Measurements from ENCODE around the gene UNC119.
"Not testable (repeated sequence)": the region's sequence is repeated elsewhere in the genome, so short reads cannot be mapped to it uniquely, and the experiment has no call there.

Gene UNC119

DNA sequence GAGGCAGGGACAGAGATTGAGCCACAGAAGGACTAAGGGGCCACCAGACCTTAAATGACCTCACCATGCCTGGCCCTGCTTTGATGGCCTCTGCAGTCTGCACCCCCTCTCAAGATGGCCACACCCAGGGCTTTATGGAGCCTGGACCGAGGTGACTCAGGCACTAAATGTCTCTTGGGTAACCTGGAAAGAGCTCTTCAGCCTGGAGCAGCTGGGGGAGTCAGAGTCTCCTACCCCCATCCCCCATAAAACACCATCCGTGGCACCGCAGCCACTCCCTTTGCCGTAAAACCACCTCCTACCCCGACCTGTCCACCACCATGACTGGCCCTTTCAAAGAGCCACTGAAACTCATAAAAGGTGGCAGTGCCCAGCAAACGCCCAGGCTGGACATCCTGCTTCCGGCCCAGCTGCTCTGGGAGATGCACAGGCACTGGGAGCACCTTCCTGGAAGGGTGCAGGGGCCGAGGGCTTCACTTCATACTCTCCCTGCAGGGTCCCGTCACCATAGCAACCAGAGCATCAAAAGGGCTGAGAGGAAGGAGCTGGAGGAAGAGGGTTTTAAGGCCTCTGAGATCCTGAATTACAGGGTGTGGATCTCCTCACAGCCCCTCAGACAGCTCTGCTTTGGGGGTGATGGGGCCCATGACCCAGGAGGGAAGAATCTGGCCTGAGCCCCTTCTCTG is 24.0 kb downstream of the UNC119 start:
- H3K9me3 ChIP-seq (ENCODE audit: control insufficient read depth, low read length), result no peaks in the 10 kb centered on the region
- H3K36me3 ChIP-seq (ENCODE audit: control insufficient read depth, insufficient read depth, low read length), result no peaks in the 10 kb centered on the region
- 50 to 73% methylated on average over 3 to 7 of the region's 9 CpGs for WGBS, 2 experiments (ENCODE audit: insufficient coverage in 2 of 2)
- no peak overlapping the region for H3K27ac ChIP-seq (ENCODE audit: low read depth, low read length, severe bottlenecking)
- H3K4me1 ChIP-seq (ENCODE audit: control insufficient read depth, insufficient read depth, low read length, poor library complexity, severe bottlenecking), result peaks cover 17% of the 10 kb centered on the region
- H3K4me3 ChIP-seq (ENCODE audit: extremely low read depth, insufficient read depth, low read length, poor library complexity, severe bottlenecking), result no peak overlapping the region

- Histone ChIP-seq H3K36me3 (ENCODE audit: control insufficient read depth, insufficient read depth, low read length) (no peaks in the 10 kb centered on the region), H3K4me1 (ENCODE audit: control insufficient read depth, insufficient read depth, low read length, poor library complexity, severe bottlenecking) (peaks cover 17% of the 10 kb centered on the region), H3K4me3 (ENCODE audit: extremely low read depth, insufficient read depth, low read length, poor library complexity, severe bottlenecking) (no peak overlapping the region), H3K27ac (ENCODE audit: low read depth, low read length, severe bottlenecking) (no peak overlapping the region), H3K9me3 (ENCODE audit: control insufficient read depth, low read length) (no peaks in the 10 kb centered on the region)
- 94 to 100% methylated on average over 1 to 2 of the region's 2 CpGs for WGBS, 2 experiments (ENCODE audit: insufficient coverage in 2 of 2)
These were observed 24.6 kb downstream of the UNC119 start for GRCh38 chr17:28527859-28528258.

GRCh38 chr17:28527181-28527681 is 25.2 kb downstream of the UNC119 start:
- H3K27ac ChIP-seq (ENCODE audit: low read depth, low read length, severe bottlenecking), result no peak overlapping the region
- no peak overlapping the region for H3K4me3 ChIP-seq (ENCODE audit: extremely low read depth, insufficient read depth, low read length, poor library complexity, severe bottlenecking)
- 88 to 100% methylated on average over 1 of the region's 2 CpGs for WGBS, 2 experiments (ENCODE audit: insufficient coverage in 2 of 2)
- peaks cover 17% of the 10 kb centered on the region for H3K4me1 ChIP-seq (ENCODE audit: control insufficient read depth, insufficient read depth, low read length, poor library complexity, severe bottlenecking)
- H3K9me3 ChIP-seq (ENCODE audit: control insufficient read depth, low read length), result no peaks in the 10 kb centered on the region
- H3K36me3 ChIP-seq (ENCODE audit: control insufficient read depth, insufficient read depth, low read length), result no peaks in the 10 kb centered on the region

GRCh38 chr17:28526381-28526780 is 26.0 kb downstream of the UNC119 start:
- Histone ChIP-seq H3K27ac (ENCODE audit: low read depth, low read length, severe bottlenecking) (peak overlapping the region; percentile 10), H3K9me3 (ENCODE audit: control insufficient read depth, low read length) (no peaks in the 10 kb centered on the region), H3K36me3 (ENCODE audit: control insufficient read depth, insufficient read depth, low read length) (no peaks in the 10 kb centered on the region), H3K4me1 (ENCODE audit: control insufficient read depth, insufficient read depth, low read length, poor library complexity, severe bottlenecking) (peaks cover 17% of the 10 kb centered on the region), H3K4me3 (ENCODE audit: extremely low read depth, insufficient read depth, low read length, poor library complexity, severe bottlenecking) (no peak overlapping the region)
- WGBS, 2 experiments (ENCODE audit: insufficient coverage in 2 of 2), result 89 to 96% methylated on average over 3 to 6 of the region's 8 CpGs

DNA sequence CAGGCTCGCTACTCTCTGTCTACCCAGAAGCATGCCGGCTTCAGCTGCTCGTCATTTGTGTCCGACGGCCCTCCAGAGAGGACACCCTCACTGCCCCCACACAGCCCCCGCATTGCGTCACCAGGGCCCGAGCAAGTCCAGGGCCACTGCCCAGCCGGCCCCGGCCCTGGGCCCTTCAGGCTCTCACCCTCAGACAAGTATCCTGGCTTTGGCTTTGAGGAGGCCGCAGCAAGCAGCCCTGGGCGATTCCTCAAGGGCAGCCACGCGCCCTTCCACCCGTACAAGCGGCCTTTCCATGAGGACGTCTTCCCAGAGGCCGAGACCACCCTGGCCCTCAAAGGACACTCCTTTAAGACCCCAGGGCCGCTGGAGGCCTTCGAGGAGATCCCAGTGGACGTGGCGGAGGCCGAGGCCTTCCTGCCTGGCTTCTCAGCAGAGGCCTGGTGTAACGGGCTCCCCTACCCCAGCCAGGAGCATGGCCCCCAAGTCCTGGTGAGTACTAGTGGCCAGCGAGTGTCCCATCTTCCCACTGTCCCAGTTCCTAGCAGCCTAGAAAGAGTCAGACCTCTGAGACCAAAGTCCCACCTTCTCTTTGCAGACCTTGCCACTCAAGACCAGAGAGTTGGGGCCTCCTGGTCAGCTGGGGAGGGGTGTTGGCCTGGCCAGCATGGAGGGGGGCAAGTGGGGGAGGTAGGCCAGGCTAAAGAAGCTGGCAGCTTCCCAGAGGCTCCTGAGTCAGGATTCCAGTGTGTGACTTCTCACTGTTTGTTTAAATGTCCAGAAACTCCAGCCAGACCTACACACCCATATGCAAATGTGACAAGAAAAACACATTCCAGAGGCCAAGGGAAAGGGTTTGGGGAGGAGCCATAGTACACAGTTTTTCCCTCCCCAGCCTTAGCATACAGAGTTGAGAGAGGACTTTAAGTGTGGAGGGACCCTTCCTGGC is 27.7 kb downstream of the UNC119 start:
- H3K4me3 ChIP-seq (ENCODE audit: extremely low read depth, insufficient read depth, low read length, poor library complexity, severe bottlenecking), result no peak overlapping the region
- H3K9me3 ChIP-seq (ENCODE audit: control insufficient read depth, low read length), result no peaks in the 10 kb centered on the region
- H3K36me3 ChIP-seq (ENCODE audit: control insufficient read depth, insufficient read depth, low read length), result no peaks in the 10 kb centered on the region
- peaks cover 17% of the 10 kb centered on the region for H3K4me1 ChIP-seq (ENCODE audit: control insufficient read depth, insufficient read depth, low read length, poor library complexity, severe bottlenecking)
- peak overlapping the region; percentile 41 for H3K27ac ChIP-seq (ENCODE audit: low read depth, low read length, severe bottlenecking)
- WGBS, 2 experiments (ENCODE audit: insufficient coverage in 2 of 2), result 95 to 98% methylated on average over 20 to 25 of the region's 25 CpGs

- Histone ChIP-seq H3K36me3 (ENCODE audit: control insufficient read depth, insufficient read depth, low read length) (no peaks in the 10 kb centered on the region), H3K9me3 (ENCODE audit: control insufficient read depth, low read length) (no peaks in the 10 kb centered on the region), H3K27ac (ENCODE audit: low read depth, low read length, severe bottlenecking) (no peak overlapping the region), H3K4me3 (ENCODE audit: extremely low read depth, insufficient read depth, low read length, poor library complexity, severe bottlenecking) (no peak overlapping the region), H3K4me1 (ENCODE audit: control insufficient read depth, insufficient read depth, low read length, poor library complexity, severe bottlenecking) (peaks cover 17% of the 10 kb centered on the region)
- 87 to 94% methylated on average over 13 to 15 of the region's 15 CpGs for WGBS, 2 experiments (ENCODE audit: insufficient coverage in 2 of 2)
These were observed 28.5 kb downstream of the UNC119 start for GRCh38 chr17:28523876-28524275.

- 85 to 93% methylated on average over 4 to 6 of the region's 6 CpGs for WGBS, 2 experiments (ENCODE audit: insufficient coverage in 2 of 2)
- peaks cover 13% of the 10 kb centered on the region for H3K4me1 ChIP-seq (ENCODE audit: control insufficient read depth, insufficient read depth, low read length, poor library complexity, severe bottlenecking)
- H3K4me3 ChIP-seq (ENCODE audit: extremely low read depth, insufficient read depth, low read length, poor library complexity, severe bottlenecking), result no peak overlapping the region
- no peaks in the 10 kb centered on the region for H3K36me3 ChIP-seq (ENCODE audit: control insufficient read depth, insufficient read depth, low read length)
- no peaks in the 10 kb centered on the region for H3K9me3 ChIP-seq (ENCODE audit: control insufficient read depth, low read length)
- H3K27ac ChIP-seq (ENCODE audit: low read depth, low read length, severe bottlenecking), result no peak overlapping the region
These were observed 29.2 kb downstream of the UNC119 start for GRCh38 chr17:28523186-28523585.

DNA sequence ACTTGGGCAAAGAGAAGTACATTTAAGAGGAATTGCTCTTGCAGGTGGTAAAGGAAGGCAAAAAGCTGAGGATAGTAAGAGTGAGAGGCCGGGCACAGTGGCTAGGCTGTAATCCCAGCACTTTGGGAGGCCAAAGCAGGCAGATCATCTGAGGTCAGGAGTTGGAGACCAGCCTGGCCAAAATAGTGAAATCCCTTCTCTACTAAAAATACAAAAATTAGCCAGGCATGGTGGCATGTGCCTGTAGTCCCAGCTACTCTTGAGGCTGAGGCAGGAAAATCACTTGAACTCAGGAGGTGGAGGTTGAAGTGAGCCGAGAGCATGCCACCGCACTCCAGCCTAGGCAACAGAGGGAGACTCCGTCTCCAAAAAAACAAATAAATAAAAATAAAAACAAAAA is 30.1 kb downstream of the UNC119 start:
- H3K36me3 ChIP-seq (ENCODE audit: control insufficient read depth, insufficient read depth, low read length); H3K27ac ChIP-seq (ENCODE audit: low read depth, low read length, severe bottlenecking); H3K9me3 ChIP-seq (ENCODE audit: control insufficient read depth, low read length); H3K4me3 ChIP-seq (ENCODE audit: extremely low read depth, insufficient read depth, low read length, poor library complexity, severe bottlenecking): not testable (repeated sequence)
- peaks cover 13% of the 10 kb centered on the region for H3K4me1 ChIP-seq (ENCODE audit: control insufficient read depth, insufficient read depth, low read length, poor library complexity, severe bottlenecking)
- 75 to 90% methylated on average over 1 of the region's 4 CpGs for WGBS, 2 experiments (ENCODE audit: insufficient coverage in 2 of 2)

DNA sequence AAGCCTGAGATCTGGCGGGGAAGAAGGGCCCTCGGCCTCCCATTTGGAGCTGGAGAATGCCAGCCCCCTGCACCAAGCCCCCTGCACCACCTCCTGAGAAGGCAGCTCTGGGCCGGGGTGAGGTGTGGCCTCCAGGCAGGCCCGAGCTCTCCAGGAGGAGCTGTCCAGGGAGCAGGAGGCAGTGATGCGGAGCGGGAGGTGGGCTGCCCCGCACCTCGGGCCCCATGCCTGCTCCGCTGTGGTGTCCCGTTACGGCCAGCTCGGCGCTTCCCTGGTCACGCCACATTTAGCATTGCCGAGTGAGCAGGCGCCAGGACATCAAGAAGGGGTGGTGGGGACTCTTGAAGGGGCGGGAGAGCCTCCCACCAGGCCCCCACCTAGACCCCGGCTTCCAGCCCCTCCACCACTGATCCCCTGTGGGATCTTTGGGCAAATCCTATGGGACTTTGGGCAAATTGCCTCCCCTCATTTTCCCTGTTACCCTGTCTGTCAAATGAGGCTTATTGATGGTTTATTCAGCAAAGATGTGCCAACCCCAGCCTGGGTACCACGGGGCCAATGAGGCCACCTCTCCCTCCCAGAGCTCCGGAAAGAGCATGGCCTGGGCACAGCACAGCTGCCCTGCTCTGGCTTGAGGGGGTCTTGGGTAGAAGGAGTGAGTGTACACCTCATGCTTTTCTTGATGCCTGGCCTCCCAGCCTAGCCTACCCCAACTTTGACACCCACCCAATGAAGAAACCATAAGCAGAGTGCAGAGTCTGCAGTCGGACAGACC is 30.9 kb downstream of the UNC119 start:
- WGBS, 2 experiments (ENCODE audit: insufficient coverage in 2 of 2), result 47 to 55% methylated on average over 15 to 16 of the region's 21 CpGs
- H3K4me3 ChIP-seq (ENCODE audit: extremely low read depth, insufficient read depth, low read length, poor library complexity, severe bottlenecking), result no peak overlapping the region
- H3K4me1 ChIP-seq (ENCODE audit: control insufficient read depth, insufficient read depth, low read length, poor library complexity, severe bottlenecking), result peaks cover 13% of the 10 kb centered on the region
- H3K36me3 ChIP-seq (ENCODE audit: control insufficient read depth, insufficient read depth, low read length), result no peaks in the 10 kb centered on the region
- H3K27ac ChIP-seq (ENCODE audit: low read depth, low read length, severe bottlenecking), result no peak overlapping the region
- H3K9me3 ChIP-seq (ENCODE audit: control insufficient read depth, low read length), result no peaks in the 10 kb centered on the region

DNA sequence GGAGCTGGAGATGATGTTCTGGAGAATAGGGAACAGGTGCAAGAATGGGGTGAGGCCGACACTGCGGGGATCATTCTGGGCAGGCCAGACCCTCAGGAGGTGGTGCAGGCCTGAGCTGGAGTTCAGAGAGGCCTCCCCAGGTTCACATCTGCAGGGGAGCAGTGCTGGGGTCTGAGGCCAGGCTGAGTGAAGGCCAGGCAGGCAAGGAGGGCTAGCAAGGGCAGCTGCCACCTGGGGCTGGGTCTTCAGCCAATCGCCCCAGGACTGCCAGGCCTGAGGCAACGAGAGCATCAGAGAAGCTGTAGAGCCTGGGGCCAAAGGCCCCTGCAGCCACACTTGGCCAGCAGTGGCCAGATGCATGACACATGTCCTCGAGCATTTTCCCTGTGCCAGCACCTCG is 31.7 kb downstream of the UNC119 start:
- Histone ChIP-seq H3K27ac (ENCODE audit: low read depth, low read length, severe bottlenecking) (no peak overlapping the region), H3K36me3 (ENCODE audit: control insufficient read depth, insufficient read depth, low read length) (no peaks in the 10 kb centered on the region), H3K4me1 (ENCODE audit: control insufficient read depth, insufficient read depth, low read length, poor library complexity, severe bottlenecking) (peaks cover 10% of the 10 kb centered on the region), H3K4me3 (ENCODE audit: extremely low read depth, insufficient read depth, low read length, poor library complexity, severe bottlenecking) (no peak overlapping the region), H3K9me3 (ENCODE audit: control insufficient read depth, low read length) (peaks cover 4% of the 10 kb centered on the region)
- WGBS, 2 experiments (ENCODE audit: insufficient coverage in 2 of 2), result 75 to 76% methylated on average over 6 of the region's 6 CpGs

Data from mesodermal cell (in vitro differentiated cells).